Measurements from ENCODE around the gene MVP. TPM values are rescaled to one million over a fixed set of nuclear protein-coding genes. Genes with fewer than 3 reads are reported as not detected.
A peak's percentile ranks its signal among the peaks of the same experiment; 100 is the strongest.
"Not testable (repeated sequence)": the region's sequence is repeated elsewhere in the genome, so short reads cannot be mapped to it uniquely, and the experiment has no call there.

The MVP gene
- total RNA-seq, 2 donors from 2014 or later, result 86.1 to 180 TPM

GRCh38 chr16:29871822-29872546 is 51.7 kb downstream of the MVP start:
- no peak for ATAC-seq
- DNase-seq (ENCODE audit: low spot score), result no peak
- no peaks in the 10 kb centered on the region for H3K9me3 Mint-ChIP-seq

GRCh38 chr16:29873319-29873718 is 53.1 kb downstream of the MVP start:
- Mint-ChIP-seq H3K4me1 (ENCODE audit: low read depth in 2 of 2) (peaks cover 12 to 15% of the 10 kb centered on the region in 2 donors), H3K27ac (no peak overlapping the region)
- ATAC-seq, result peak in 1 of 2 donors; percentile 16

More at GRCh38 chr16:29871822-29872546, 51.7 kb downstream of the MVP start:
- Mint-ChIP-seq H3K27me3 (peaks cover 8 to 11% of the 10 kb centered on the region in 2 donors), H3K27ac (no peak overlapping the region), H3K36me3 (no peaks in the 10 kb centered on the region), H3K4me1 (ENCODE audit: low read depth in 2 of 2) (peaks cover 8 to 10% of the 10 kb centered on the region in 2 donors), H3K4me3 (no peak overlapping the region)

GRCh38 chr16:29875206-29875605 is 54.9 kb downstream of the MVP start:
- peaks cover 19 to 24% of the 10 kb centered on the region in 2 donors for H3K27me3 Mint-ChIP-seq
- no peaks in the 10 kb centered on the region for H3K36me3 Mint-ChIP-seq
- H3K9me3 Mint-ChIP-seq, result no peaks in the 10 kb centered on the region
- H3K4me3 Mint-ChIP-seq, result no peak overlapping the region
- ATAC-seq, result no peak
- no peak for DNase-seq (ENCODE audit: low spot score)
- H3K27ac Mint-ChIP-seq, result no peak overlapping the region
- peaks cover 12 to 15% of the 10 kb centered on the region in 2 donors for H3K4me1 Mint-ChIP-seq (ENCODE audit: low read depth in 2 of 2)

More at GRCh38 chr16:29873319-29873718, 53.1 kb downstream of the MVP start:
- H3K36me3 Mint-ChIP-seq, result no peaks in the 10 kb centered on the region
- DNase-seq (ENCODE audit: low spot score), result no peak
- no peaks in the 10 kb centered on the region for H3K9me3 Mint-ChIP-seq
- peaks cover 16 to 17% of the 10 kb centered on the region in 2 donors for H3K27me3 Mint-ChIP-seq
- no peak overlapping the region for H3K4me3 Mint-ChIP-seq

- Mint-ChIP-seq H3K4me3 (peak overlapping the region; percentile 57), H3K27ac (no peak overlapping the region), H3K4me1 (ENCODE audit: low read depth in 2 of 2) (peaks cover 12 to 15% of the 10 kb centered on the region in 2 donors), H3K9me3 (no peaks in the 10 kb centered on the region), H3K27me3 (peaks cover 19 to 24% of the 10 kb centered on the region in 2 donors), H3K36me3 (no peaks in the 10 kb centered on the region)
- no peak for ATAC-seq
- DNase-seq (ENCODE audit: low spot score), result no peak
Measured at GRCh38 chr16:29876217-29876593, 55.9 kb downstream of the MVP start.

- peaks cover 12 to 15% of the 10 kb centered on the region in 2 donors for H3K4me1 Mint-ChIP-seq (ENCODE audit: low read depth in 2 of 2)
- H3K36me3 Mint-ChIP-seq, result no peaks in the 10 kb centered on the region
- ATAC-seq (peak; percentile 41 to 61), DNase-seq (ENCODE audit: low spot score) (no peak)
- no peak overlapping the region for H3K27ac Mint-ChIP-seq
- H3K4me3 Mint-ChIP-seq, result peak overlapping the region; percentile 57
- H3K27me3 Mint-ChIP-seq, result peaks cover 19 to 24% of the 10 kb centered on the region in 2 donors
- H3K9me3 Mint-ChIP-seq, result no peaks in the 10 kb centered on the region
Measured at GRCh38 chr16:29876594-29877249, 56.5 kb downstream of the MVP start.

- Mint-ChIP-seq H3K27ac (no peak overlapping the region), H3K4me1 (ENCODE audit: low read depth in 2 of 2) (peaks cover 12 to 15% of the 10 kb centered on the region in 2 donors), H3K27me3 (peaks cover 19 to 24% of the 10 kb centered on the region in 2 donors), H3K9me3 (no peaks in the 10 kb centered on the region), H3K4me3 (peak overlapping the region; percentile 68), H3K36me3 (no peaks in the 10 kb centered on the region)
- ATAC-seq (peak; percentile 63 to 72), DNase-seq (ENCODE audit: low spot score) (no peak)
Measured at GRCh38 chr16:29877266-29877961, 57.2 kb downstream of the MVP start.

- no peaks in the 10 kb centered on the region for H3K36me3 Mint-ChIP-seq
- H3K27ac Mint-ChIP-seq, result no peak overlapping the region
- DNase-seq (ENCODE audit: low spot score), result no peak
- peaks cover 12 to 15% of the 10 kb centered on the region in 2 donors for H3K4me1 Mint-ChIP-seq (ENCODE audit: low read depth in 2 of 2)
- no peak overlapping the region for H3K4me3 Mint-ChIP-seq
- no peaks in the 10 kb centered on the region for H3K9me3 Mint-ChIP-seq
- ATAC-seq, result no peak
- H3K27me3 Mint-ChIP-seq, result peaks cover 21 to 24% of the 10 kb centered on the region in 2 donors
Measured at GRCh38 chr16:29878172-29878571, 57.9 kb downstream of the MVP start.

GRCh38 chr16:29881050-29881449 is 60.8 kb downstream of the MVP start:
- DNase-seq (ENCODE audit: low spot score) (no peak), ATAC-seq (no peak)
- Mint-ChIP-seq H3K4me1 (ENCODE audit: low read depth in 2 of 2) (peaks cover 9 to 12% of the 10 kb centered on the region in 2 donors), H3K27me3 (peaks cover 24 to 29% of the 10 kb centered on the region in 2 donors), H3K36me3 (no peaks in the 10 kb centered on the region), H3K27ac (no peak overlapping the region), H3K4me3 (no peak overlapping the region), H3K9me3 (no peaks in the 10 kb centered on the region)

GRCh38 chr16:29883987-29884386 is 63.7 kb downstream of the MVP start:
- H3K27me3 Mint-ChIP-seq, result peaks cover 13 to 16% of the 10 kb centered on the region in 2 donors
- no peak overlapping the region for H3K4me3 Mint-ChIP-seq
- no peaks in the 10 kb centered on the region for H3K9me3 Mint-ChIP-seq

GRCh38 chr16:29889372-29889771 is 69.1 kb downstream of the MVP start:
- not testable (repeated sequence) for H3K36me3 Mint-ChIP-seq; H3K9me3 Mint-ChIP-seq; H3K4me3 Mint-ChIP-seq; DNase-seq (ENCODE audit: low spot score); H3K4me1 Mint-ChIP-seq (ENCODE audit: low read depth in 2 of 2); H3K27me3 Mint-ChIP-seq; H3K27ac Mint-ChIP-seq; ATAC-seq

More at GRCh38 chr16:29883987-29884386, 63.7 kb downstream of the MVP start:
- Mint-ChIP-seq H3K27ac (no peak overlapping the region), H3K4me1 (ENCODE audit: low read depth in 2 of 2) (no peaks in the 10 kb centered on the region), H3K36me3 (no peaks in the 10 kb centered on the region)
- ATAC-seq (no peak), DNase-seq (ENCODE audit: low spot score) (no peak)

- no peak overlapping the region for H3K4me3 Mint-ChIP-seq
Measured at GRCh38 chr16:29891525-29892457, 71.5 kb downstream of the MVP start.

GRCh38 chr16:29892458-29892813 is 72.2 kb downstream of the MVP start:
- Mint-ChIP-seq H3K36me3 (no peaks in the 10 kb centered on the region), H3K27me3 (peaks cover 5 to 8% of the 10 kb centered on the region in 2 donors), H3K4me1 (ENCODE audit: low read depth in 2 of 2) (peaks cover 0 to 2% of the 10 kb centered on the region in 2 donors), H3K9me3 (no peaks in the 10 kb centered on the region), H3K4me3 (no peak overlapping the region), H3K27ac (no peak overlapping the region)
- ATAC-seq, result no peak
- no peak for DNase-seq (ENCODE audit: low spot score)

More at GRCh38 chr16:29891525-29892457, 71.5 kb downstream of the MVP start:
- H3K27ac Mint-ChIP-seq, result no peak overlapping the region
- H3K9me3 Mint-ChIP-seq, result no peaks in the 10 kb centered on the region
- peaks cover 0 to 2% of the 10 kb centered on the region in 2 donors for H3K4me1 Mint-ChIP-seq (ENCODE audit: low read depth in 2 of 2)
- DNase-seq (ENCODE audit: low spot score), result no peak
- ATAC-seq, result no peak
- H3K27me3 Mint-ChIP-seq, result peaks cover 0 to 5% of the 10 kb centered on the region in 2 donors
- H3K36me3 Mint-ChIP-seq, result no peaks in the 10 kb centered on the region

- ATAC-seq (no peak), DNase-seq (ENCODE audit: low spot score) (no peak)
- Mint-ChIP-seq H3K36me3 (no peaks in the 10 kb centered on the region), H3K4me3 (no peak overlapping the region), H3K4me1 (ENCODE audit: low read depth in 2 of 2) (peaks cover 0 to 6% of the 10 kb centered on the region in 2 donors), H3K9me3 (no peaks in the 10 kb centered on the region), H3K27ac (no peak overlapping the region), H3K27me3 (peaks cover 15 to 17% of the 10 kb centered on the region in 2 donors)
Measured at GRCh38 chr16:29893553-29893952, 73.3 kb downstream of the MVP start.

Measured in natural killer cell treated with Interleukin-12 subunit alpha and Interleukin-12 subunit beta and Interleukin-15 and Interleukin-18, amount 100 ng/mL, for 72 hours (primary cell).